GM19239 (cell line): ENCODE measurements around the gene XKR7.

ENCODE experiments used
- DNase-seq: peaks from one replicate; pipeline ENCODE4 v3.0.0; 2011; ENCODE audit warnings: low spot score; ENCODE audit not compliant: insufficient read length
- FAIRE-seq: peaks from 2 replicates; lab custom pipeline; 2011; peaks lifted over from hg19 to GRCh38; lab: Jason Lieb, UNC

XKR7 gene

GRCh38 chr20:31974296-31974695, 6.3 kb downstream of the XKR7 start:
- DNase-seq (no peak), FAIRE-seq (no peak)

- FAIRE-seq (no peak), DNase-seq (no peak)
Measured at GRCh38 chr20:31974951-31975487, 7.1 kb downstream of the XKR7 start.

- DNase-seq (no peak), FAIRE-seq (no peak)
Measured at GRCh38 chr20:31975874-31976273, 7.9 kb downstream of the XKR7 start.

DNA sequence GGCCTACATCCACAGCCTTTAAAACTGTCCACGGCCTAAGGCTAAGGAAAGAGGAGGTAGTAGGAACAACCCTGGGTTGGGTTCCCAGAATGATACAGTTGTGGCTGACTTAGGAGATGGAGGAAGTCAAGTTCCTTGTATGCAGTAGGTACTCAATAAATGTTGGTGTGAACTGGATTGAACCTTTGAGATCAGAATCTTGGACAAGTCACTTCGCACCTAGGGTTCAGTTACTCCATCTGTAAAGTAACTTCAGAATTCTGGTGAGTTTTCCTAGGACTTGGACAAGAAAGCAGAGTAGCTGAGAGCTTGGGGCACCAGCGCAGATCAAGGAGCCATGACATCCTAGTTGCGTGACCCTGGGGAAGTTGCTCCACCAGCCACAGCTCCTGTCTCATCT, 9.1 kb downstream of the XKR7 start:
- DNase-seq, result no peak
- no peak for FAIRE-seq

DNA sequence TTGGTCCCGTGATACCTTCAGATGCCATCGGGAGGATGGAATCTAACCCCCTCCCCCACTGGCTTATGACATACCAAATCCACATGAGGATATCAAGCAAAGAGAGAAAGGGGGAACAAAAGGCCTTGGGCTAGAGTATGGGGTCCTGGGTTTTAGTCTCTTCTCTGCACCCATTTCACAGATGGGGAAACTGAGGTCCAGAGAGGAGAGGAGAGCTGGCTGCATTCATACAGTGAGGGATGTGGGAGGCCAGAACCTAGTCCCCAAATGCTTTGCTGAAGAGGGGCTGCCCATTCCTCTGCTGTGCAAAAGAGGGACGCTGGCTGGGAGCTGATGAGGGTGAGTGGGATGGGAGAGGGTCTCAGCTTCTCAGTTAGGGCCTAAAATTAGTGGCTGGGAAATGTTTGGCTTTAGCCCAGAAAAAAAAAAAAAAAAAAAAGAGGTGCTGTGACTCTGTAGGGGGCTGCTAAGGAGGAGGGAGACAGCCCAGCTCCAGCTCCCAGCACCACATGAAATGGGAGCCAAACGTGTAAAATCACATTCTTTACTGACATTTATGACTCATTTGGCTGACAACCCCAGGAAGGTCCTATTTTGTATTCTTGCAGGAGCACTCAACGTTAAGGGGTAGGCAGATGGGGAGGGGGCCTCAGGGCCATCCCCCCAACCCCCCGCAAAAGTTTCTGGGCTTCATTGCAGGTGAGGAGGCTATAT, 11.9 kb downstream of the XKR7 start:
- no peak for DNase-seq
- no peak for FAIRE-seq

DNA sequence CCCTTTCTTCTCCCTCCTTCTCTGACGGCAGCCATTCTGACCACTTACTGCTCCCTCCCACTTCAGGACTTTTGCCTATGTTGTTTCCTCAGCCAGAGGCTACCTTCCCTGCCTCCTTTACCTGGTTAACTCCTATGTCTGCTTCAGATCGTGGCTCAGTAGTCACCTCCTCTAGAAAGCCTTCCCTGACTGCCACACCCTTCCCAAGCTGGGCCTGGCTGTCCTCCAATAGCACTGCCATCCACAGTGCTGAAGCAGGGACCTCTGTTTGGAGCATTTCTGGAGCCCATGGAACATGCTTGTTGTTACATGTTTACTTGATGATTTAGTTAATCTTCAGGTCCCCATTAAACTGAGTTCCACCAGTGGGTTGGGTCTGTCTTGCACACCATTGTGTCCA, 13.8 kb downstream of the XKR7 start:
- FAIRE-seq, result no peak
- DNase-seq, result no peak

- DNase-seq (no peak), FAIRE-seq (no peak)
Measured at GRCh38 chr20:31984981-31985471, 17.1 kb downstream of the XKR7 start.

- no peak for DNase-seq
- FAIRE-seq, result no peak
Measured at GRCh38 chr20:31987744-31988143, 19.8 kb downstream of the XKR7 start.

GRCh38 chr20:31988430-31989015, 20.6 kb downstream of the XKR7 start:
- no peak for DNase-seq
- no peak for FAIRE-seq

GRCh38 chr20:31989030-31989645, 21.2 kb downstream of the XKR7 start:
- no peak for FAIRE-seq

DNA sequence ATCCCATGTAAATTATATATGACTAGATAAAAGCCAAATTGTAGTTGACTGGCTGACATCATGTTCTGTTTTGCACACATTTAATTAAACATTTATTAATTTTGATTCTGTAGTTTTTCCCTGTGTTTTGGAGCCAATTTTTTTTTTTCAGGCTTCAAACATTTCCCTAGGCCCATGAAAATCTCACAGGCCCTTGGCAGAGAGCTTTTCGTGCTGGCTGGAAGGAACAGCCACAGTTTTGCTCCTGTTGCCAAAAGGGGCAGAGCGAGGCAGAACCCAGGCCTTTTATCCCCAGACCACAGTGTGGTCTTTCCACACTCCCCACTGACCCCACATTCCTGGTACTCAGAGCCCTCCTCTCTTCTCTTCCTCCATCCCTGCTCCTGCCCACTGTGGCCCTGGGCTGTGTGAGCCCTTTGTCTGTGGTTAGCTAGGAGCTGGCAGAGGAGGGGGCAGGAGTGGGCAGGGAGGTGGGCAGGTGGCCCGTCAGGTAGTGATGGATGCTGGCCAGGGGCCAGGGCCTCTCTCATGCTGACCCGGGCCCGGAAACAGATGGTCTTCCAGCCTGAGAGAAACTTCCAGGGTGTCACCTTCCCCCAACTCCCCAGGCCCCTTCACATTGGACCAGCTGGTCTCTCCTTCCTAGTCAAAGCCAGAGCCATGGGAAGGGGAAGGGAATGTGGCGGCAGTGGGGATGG, 22.8 kb downstream of the XKR7 start:
- no peak for DNase-seq
- no peak for FAIRE-seq

More at GRCh38 chr20:31989030-31989645, 21.2 kb downstream of the XKR7 start:
- DNase-seq, result no peak

GRCh38 chr20:31991339-31991705, 23.4 kb downstream of the XKR7 start:
- no peak for FAIRE-seq
- DNase-seq, result no peak

DNA sequence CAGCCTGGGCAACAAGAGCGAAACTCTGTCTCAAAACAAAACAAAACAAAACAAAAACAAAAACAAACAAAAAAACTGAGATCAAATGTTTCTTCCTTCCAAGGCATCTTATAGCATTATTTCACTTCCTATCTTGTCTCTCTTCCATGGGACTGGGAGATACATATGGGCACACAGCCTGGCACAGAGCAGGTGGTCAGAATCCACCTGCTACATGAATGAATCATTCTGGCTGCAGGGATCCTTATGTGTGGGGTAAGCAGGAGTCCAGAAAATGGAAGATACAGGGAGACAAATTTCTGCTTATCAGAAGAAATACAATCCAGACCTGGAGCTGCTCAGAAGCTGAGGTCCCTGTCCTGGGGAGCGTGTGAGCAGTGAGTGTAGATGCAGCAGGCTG, 24.1 kb downstream of the XKR7 start:
- no peak for DNase-seq
- no peak for FAIRE-seq

- DNase-seq (no peak), FAIRE-seq (no peak)
Measured at GRCh38 chr20:31996996-31997395, 29.0 kb downstream of the XKR7 start.

DNA sequence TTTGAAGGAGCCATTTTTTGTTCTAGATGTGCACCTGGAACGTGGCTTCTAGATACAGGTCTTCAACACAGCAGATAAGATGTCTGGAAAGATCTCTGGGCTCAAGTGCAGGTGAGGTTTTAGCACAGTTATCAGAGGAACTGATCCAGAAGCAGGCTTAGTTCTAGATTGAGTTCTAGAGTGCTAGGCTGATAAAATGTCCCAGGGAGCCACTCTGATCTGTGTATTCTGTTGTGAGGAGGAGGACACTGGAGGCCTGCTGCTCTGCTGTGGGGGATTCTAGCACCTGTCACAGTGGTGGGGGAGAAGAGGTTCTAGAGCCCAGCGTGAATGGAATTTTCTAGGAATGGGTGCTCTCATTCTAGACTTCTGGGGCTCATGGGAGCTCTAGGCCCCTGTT, 30.3 kb downstream of the XKR7 start:
- FAIRE-seq, result no peak
- DNase-seq, result no peak

GRCh38 chr20:32003325-32003724, 35.4 kb downstream of the XKR7 start:
- FAIRE-seq, result no peak
- no peak for DNase-seq

DNA sequence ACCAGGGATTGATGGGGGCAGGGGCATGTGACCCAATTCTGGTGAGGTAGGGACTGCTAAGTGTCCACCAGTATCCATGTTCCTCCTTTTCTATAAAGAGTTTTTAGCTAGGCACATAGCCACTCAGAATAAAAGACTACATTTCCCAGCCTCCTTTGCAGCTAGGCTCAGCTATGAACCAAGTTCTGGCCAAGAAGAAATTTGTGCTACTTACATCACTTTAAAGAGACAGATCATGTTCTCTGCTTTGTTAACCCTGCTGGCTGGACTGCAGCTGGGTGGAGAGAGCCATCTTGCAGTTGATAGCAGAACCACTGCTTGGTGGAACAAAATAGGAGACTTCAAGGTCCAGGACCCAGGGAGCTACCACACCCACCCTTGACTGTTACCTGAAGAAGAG, 37.0 kb downstream of the XKR7 start:
- DNase-seq (no peak), FAIRE-seq (no peak)

DNA sequence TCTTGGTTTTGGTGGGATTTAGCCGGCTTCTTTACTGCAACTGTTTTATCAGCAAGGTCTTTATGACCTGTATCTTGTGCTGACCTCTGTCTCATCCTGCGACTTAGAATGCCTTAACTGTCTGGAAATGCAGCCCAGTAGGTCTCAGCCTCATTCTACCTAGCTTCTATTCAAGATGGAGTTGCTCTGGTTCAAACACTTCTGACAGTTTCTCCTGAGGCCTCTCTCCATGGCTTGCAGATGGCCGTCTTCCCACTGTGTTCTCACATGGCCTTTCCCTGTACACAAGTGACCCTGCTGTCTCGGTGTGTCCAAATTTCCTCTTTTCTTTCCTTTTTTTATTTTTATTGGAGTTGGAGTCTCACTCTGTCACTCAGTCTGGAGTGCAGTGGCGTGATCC, 38.1 kb downstream of the XKR7 start:
- FAIRE-seq, result no peak
- no peak for DNase-seq

- DNase-seq (no peak), FAIRE-seq (no peak)
Measured at GRCh38 chr20:32006841-32007786, 39.2 kb downstream of the XKR7 start.
